GM23248 (cell line): ENCODE results near the gene ZCCHC24.

Experiments used
- EZH2 ChIP-seq: fragments of 200-600 bp; sonication (generic); IDR thresholded peaks from 2 replicates; pipeline ENCODE4 v1.6.1; 2018; ENCODE audit warnings: antibody characterized with exemption, mild to moderate bottlenecking; ENCODE audit not compliant: insufficient read depth, poor library complexity, severe bottlenecking
- EZH2phosphoT487 ChIP-seq: fragments of 200-600 bp; sonication (generic); IDR thresholded peaks from 2 replicates; pipeline ENCODE4 v1.6.1; 2018; ENCODE audit warnings: antibody characterized with exemption, moderate library complexity, mild to moderate bottlenecking, low read depth; ENCODE audit not compliant: insufficient read depth

DNA sequence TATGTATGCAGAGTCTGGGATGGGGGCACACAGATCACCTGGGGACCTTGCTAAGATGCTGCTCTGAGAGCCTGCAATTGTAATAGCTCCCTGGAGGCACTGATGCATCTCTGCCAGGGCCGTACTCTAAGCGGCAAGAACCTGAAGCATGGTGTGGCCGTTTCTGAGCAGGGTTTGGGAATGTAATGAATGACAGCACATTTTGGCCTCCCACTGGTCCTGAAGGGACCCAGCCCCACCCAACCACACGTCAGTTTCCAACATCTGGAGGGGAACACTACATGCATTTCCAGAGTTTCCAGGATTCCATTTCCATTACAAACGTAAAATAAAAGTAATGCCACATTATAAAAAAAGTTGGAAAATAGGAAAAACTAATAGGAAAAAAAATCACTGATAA, 14.0 kb downstream of the ZCCHC24 start:
- TF ChIP-seq EZH2, result no peak
- TF ChIP-seq EZH2phosphoT487, result no peak
